NT2/D1 (cell line): ENCODE measurements around the gene ABCC12.

ENCODE experiments used
- SUZ12 ChIP-seq: IDR thresholded peaks from 2 replicates; pipeline ENCODE4 v1.6.1; 2011; ENCODE audit not compliant: insufficient read length, insufficient read depth; ENCODE audit errors: extremely low read depth
- YY1 ChIP-seq: IDR thresholded peaks from 2 replicates; pipeline ENCODE4 v1.6.1; 2011; ENCODE audit not compliant: insufficient read length, insufficient read depth
- ZNF274 ChIP-seq: IDR thresholded peaks from 2 replicates; pipeline ENCODE4 v1.6.1; 2011; ENCODE audit warnings: mild to moderate bottlenecking, low read depth, low read length

DNA sequence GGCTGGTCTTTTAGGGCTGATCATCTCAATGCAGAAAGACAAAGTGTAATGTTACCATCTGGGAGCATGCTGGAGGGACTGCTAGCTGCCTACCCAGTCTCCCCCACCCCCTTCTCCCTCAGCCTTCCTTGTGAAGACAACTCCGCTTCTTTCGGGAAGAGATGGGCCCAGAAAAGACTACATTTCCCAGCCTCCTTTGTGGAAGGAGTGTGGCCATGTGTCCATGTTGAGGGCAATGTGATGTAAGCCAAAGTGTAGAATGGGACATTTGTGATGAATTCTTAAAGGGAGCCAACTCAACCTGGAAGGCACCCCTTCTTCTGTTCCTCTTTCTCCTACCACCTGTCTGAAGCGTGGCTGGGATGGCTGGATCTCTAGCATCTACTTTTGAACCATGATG is 16.3 kb downstream of the ABCC12 start:
- TF ChIP-seq YY1 (no peak), ZNF274 (no peak), SUZ12 (no peak)
